ENCODE results near the gene KRT4.

DNA sequence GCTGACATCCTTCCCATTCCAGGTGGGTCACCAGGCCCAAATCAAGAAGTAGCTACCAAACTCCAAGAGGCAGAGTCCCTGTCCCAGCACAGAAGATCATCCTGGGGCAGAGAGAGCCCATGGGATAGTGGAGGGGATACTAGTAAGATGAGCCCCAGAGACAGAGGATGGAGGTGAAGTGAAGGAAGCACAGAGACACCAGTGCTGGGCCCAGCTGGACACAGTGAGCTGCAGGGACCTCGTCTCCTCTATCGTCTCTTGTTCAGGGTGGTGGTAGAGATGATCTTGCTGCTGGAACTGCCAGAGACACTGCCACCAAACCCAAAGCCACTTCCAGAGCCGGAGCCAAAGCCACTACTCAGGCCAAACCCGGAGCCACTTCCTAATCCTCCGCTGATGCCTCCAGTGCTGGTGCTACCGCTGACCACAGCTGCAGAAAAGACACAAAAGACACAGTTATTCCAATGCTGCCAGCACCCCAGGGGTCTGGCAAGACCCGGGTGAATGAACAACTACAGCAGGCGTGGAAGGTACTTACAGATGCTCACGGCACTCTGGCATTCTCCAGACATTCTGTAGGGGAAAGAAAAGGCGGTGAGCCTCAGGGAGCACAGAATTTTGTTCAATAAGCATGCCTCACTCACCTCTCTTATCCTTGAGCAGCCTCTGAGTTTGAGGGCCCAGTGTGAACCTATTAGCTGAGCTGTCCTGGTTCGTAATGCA is 6.9 kb downstream of the KRT4 start:
- TF ChIP-seq POLR2A (IDR thresholded peaks at IDR 0.05) (no peak), CTCF (IDR thresholded peaks at IDR 0.05) (no peak), EP300 (IDR thresholded peaks at IDR 0.05) (no peak)
